CD4-positive, alpha-beta T cell (primary cell): ENCODE measurements around the gene CACNB3. TPM values are rescaled to one million over a fixed set of nuclear protein-coding genes. Genes with fewer than 3 reads are reported as not detected.

Source experiments
- ATAC-seq: fragments of 200-7000 bp; cut with Tn5 transposase; one replicate; pipeline ENCODE4 v1.10.0; 2022; ENCODE audit warnings: mild to moderate bottlenecking; ENCODE audit not compliant: poor library complexity
- CTCF ChIA-PET: fragments of 350-600 bp; sonication (Branson Sonifier 250); formaldehyde crosslinking; loops from one replicate; lab custom pipeline; 2021; ENCODE audit warnings: antibody characterized with exemption, inconsistent platforms; lab: Charles Lee
- POLR2A ChIA-PET: fragments of 350-600 bp; sonication (Branson Sonifier 250); formaldehyde crosslinking; loops from one replicate; lab custom pipeline; 2021; ENCODE audit warnings: antibody characterized with exemption, inconsistent platforms; lab: Charles Lee
- DNase-seq, 14 experiments: peaks; one replicate each; pipeline ENCODE4 v3.0.0-alpha.2; 2013 to 2020; ENCODE audit warnings: mixed read lengths in 2 of 14
- H3K27ac ChIP-seq, 2 donors: one replicate each; pipeline versions ENCODE4 v1.5.1 to v1.7.0; 2013; ENCODE audit warnings: low read length in 2 of 2, low read depth in 1 of 2, mild to moderate bottlenecking in 1 of 2
- H3K27me3 ChIP-seq, 2 experiments: 1 replicate in 1 of 2; 2 replicates in 1 of 2; pipeline versions ENCODE4 v1.6.1 to v1.7.0; 2013; ENCODE audit warnings: low read length in 2 of 2, control low read depth in 1 of 2, mild to moderate bottlenecking in 1 of 2, moderate library complexity in 1 of 2; ENCODE audit not compliant: insufficient read depth in 2 of 2, control insufficient read depth in 1 of 2
- H3K36me3 ChIP-seq: one replicate; pipeline ENCODE4 v1.6.1; 2013; ENCODE audit warnings: low read length, control low read depth; ENCODE audit not compliant: insufficient read depth
- H3K4me1 ChIP-seq: one replicate; pipeline ENCODE4 v1.6.1; 2013; ENCODE audit warnings: low read length, control low read depth; ENCODE audit not compliant: insufficient read depth
- H3K4me3 ChIP-seq: one replicate; pipeline ENCODE4 v1.5.1; 2013; ENCODE audit warnings: mild to moderate bottlenecking, low read length, moderate library complexity
- H3K9me3 ChIP-seq, 2 experiments: 1 replicate in 1 of 2; 2 replicates in 1 of 2; pipeline versions ENCODE4 v1.6.1 to v1.7.0; 2013; ENCODE audit warnings: low read length in 2 of 2, mild to moderate bottlenecking in 2 of 2, control low read depth in 1 of 2, moderate library complexity in 1 of 2; ENCODE audit not compliant: control insufficient read depth in 1 of 2, insufficient read depth in 1 of 2
- H3K27ac Mint-ChIP-seq: one replicate; pipeline ENCODE4 v1.8.0; 2020; ENCODE audit warnings: mixed read lengths
- H3K27me3 Mint-ChIP-seq: one replicate; pipeline ENCODE4 v1.8.0; 2021; ENCODE audit warnings: mixed read lengths
- H3K36me3 Mint-ChIP-seq: one replicate; pipeline ENCODE4 v1.8.0; 2021; ENCODE audit warnings: low read depth, mixed read lengths
- H3K4me1 Mint-ChIP-seq: one replicate; pipeline ENCODE4 v1.8.0; 2021; ENCODE audit warnings: low read depth, mixed read lengths
- H3K4me3 Mint-ChIP-seq: one replicate; pipeline ENCODE4 v1.8.0; 2020; ENCODE audit warnings: mild to moderate bottlenecking, mixed read lengths
- H3K9me3 Mint-ChIP-seq: one replicate; pipeline ENCODE4 v1.8.0; 2020; ENCODE audit warnings: mixed read lengths
- intact Hi-C, 2 experiments: fragments of 100-400 bp; cut with DNase I in 1 of 2; cut with micrococcal nuclease in 1 of 2; formaldehyde crosslinking; loops; one replicate each; pipeline versions ENCODE4 v1.15.1 to v1.9.0; 2023 to 2025; cut with DNase I, micrococcal nuclease
- total RNA-seq, 174 experiments: library from RNA in 2 of 174; stranded (reverse) in 2 of 174; gene quantifications; one replicate each; pipeline ENCODE4 v1.2.3 and lab custom pipeline; 2021 to 2026
- TF ChIP-seq, protein P1 (sequence below): fragments of 200-600 bp; IDR thresholded peaks from one replicate; pipeline ENCODE4 v1.8.0; 2022; ENCODE audit warnings: antibody characterized with exemption, mild to moderate bottlenecking

Gene CACNB3
- total RNA-seq, 2 experiments from 2014 or later: 3.9 to 5.7 TPM

GRCh38 chr12:48865281-48866051 is 47.2 kb downstream of the CACNB3 start, which contains the start of gene RND1:
TSS of gene RND1 (minus strand) at chr12:48865870. CDS start at chr12:48865767, 103 bp downstream.
- Mint-ChIP-seq H3K4me1 (peaks cover 28% of the 10 kb centered on the region), H3K9me3 (no peaks in the 10 kb centered on the region), H3K27me3 (peaks cover 35% of the 10 kb centered on the region), H3K27ac (peak within 1 kb of the TSS; percentile 72), H3K36me3 (no peaks in the 10 kb centered on the region), H3K4me3 (peak within 1 kb of the TSS; percentile 90)
- peak within 1 kb of the TSS; percentile 71 for H3K4me3 ChIP-seq
- H3K4me1 ChIP-seq: peaks cover 23% of the 10 kb centered on the region
- CTCF ChIA-PET: interaction anchor here (1.1 to 3.8 kb wide), 7 partner anchors 9 to 123 kb away, joined by 3 to 32 read pairs (median 7); partner anchors contain the start of gene WNT1
- no peaks in the 10 kb centered on the region for H3K9me3 ChIP-seq
- intact Hi-C loops: no loop called here
- DNase-seq: peak; percentile 67 to 95 (median 78)
- ATAC-seq: peak; percentile 96
- POLR2A ChIA-PET: interaction anchor here (0.9 to 2.5 kb wide), 12 partner anchors 9 to 131 kb away, joined by 3 to 60 read pairs (median 4); partner anchors contain the start of genes ARF3, DDX23 and FKBP11
- H3K36me3 ChIP-seq: no peaks in the 10 kb centered on the region
- peaks cover 20 to 30% of the 10 kb centered on the region in 2 experiments for H3K27me3 ChIP-seq
- TF ChIP-seq, protein P1, sequence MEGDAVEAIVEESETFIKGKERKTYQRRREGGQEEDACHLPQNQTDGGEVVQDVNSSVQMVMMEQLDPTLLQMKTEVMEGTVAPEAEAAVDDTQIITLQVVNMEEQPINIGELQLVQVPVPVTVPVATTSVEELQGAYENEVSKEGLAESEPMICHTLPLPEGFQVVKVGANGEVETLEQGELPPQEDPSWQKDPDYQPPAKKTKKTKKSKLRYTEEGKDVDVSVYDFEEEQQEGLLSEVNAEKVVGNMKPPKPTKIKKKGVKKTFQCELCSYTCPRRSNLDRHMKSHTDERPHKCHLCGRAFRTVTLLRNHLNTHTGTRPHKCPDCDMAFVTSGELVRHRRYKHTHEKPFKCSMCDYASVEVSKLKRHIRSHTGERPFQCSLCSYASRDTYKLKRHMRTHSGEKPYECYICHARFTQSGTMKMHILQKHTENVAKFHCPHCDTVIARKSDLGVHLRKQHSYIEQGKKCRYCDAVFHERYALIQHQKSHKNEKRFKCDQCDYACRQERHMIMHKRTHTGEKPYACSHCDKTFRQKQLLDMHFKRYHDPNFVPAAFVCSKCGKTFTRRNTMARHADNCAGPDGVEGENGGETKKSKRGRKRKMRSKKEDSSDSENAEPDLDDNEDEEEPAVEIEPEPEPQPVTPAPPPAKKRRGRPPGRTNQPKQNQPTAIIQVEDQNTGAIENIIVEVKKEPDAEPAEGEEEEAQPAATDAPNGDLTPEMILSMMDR: no peak
- peak within 1 kb of the TSS in 1 of 2 donors; percentile 25 for H3K27ac ChIP-seq

DNA sequence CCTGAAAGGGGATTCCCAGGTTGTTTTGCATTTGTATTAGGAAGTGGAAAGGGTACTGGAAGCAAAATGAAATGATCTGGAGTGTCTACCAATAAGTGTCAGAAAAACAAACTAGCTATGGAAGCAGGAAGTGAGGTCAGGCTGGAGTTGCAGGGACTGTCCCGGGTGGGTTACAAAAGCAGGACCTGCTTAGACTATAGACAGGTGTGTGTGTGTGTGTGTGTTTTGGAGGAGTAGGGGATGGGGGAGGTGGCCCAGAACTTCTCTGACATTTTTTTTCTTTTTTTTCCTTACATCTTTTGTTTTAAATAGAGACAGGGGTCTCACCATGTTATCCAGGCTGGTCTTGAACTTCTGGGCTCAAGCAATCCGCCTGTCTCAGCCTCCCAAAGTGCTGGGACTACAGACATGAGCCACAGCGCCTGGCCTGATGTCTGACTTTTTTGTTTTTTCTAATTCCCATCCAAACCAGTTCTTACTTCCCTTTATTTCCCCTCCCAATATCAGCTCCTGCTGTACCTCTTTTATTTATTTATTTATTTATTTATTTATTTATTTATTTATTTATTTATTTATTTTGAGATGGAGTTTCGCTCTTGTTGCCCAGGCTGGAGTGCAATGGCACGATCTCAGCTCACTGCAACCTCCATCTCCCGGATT is 47.9 kb downstream of the CACNB3 start:
- peak; percentile 45 for ATAC-seq
- no peaks in the 10 kb centered on the region for H3K36me3 Mint-ChIP-seq
- intact Hi-C loops: no loop called here
- TF ChIP-seq, protein P1: no peak
- CTCF ChIA-PET: interaction anchor here (1.4 to 3.8 kb wide), 6 partner anchors 10 to 122 kb away, joined by 4 to 32 read pairs (median 8); partner anchors contain the start of gene WNT1
- Histone ChIP-seq H3K4me3 (peak overlapping the region; percentile 71), H3K27ac (no peak overlapping the region), H3K36me3 (no peaks in the 10 kb centered on the region), H3K27me3 (peaks cover 20 to 26% of the 10 kb centered on the region in 2 experiments), H3K9me3 (no peaks in the 10 kb centered on the region), H3K4me1 (peaks cover 23% of the 10 kb centered on the region)
- no peak for DNase-seq
- H3K4me1 Mint-ChIP-seq: peaks cover 28% of the 10 kb centered on the region
- H3K4me3 Mint-ChIP-seq: peak overlapping the region; percentile 90
- peaks cover 34% of the 10 kb centered on the region for H3K27me3 Mint-ChIP-seq
- peak overlapping the region; percentile 72 for H3K27ac Mint-ChIP-seq
- POLR2A ChIA-PET: interaction anchor here (0.9 to 2.5 kb wide), 11 partner anchors 10 to 131 kb away, joined by 3 to 60 read pairs (median 4); partner anchors contain the start of genes ARF3, DDX23 and FKBP11
- no peaks in the 10 kb centered on the region for H3K9me3 Mint-ChIP-seq

DNA sequence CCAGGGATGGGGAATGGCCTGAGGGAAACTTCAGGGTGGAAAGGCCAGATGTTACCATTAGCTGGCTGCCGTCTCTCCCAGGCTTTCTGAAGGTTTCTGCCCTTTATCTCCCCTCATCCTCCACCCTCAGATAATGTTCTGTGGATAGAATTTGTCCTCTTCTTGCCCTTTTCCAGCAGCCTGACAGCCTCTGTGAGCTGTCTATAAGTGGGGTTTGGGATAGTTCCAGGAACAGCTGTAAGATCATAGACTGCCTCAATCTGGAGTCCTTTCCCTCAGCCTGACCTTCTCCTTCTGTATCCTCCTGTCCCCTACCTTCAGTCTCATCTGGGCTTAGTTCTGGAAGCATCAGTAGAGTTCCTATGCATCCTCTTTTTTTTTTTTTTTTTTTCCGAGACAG is 50.2 kb downstream of the CACNB3 start:
- intact Hi-C loops: no loop called here
- ATAC-seq (no peak), DNase-seq (no peak)
- Mint-ChIP-seq H3K4me1 (peaks cover 28% of the 10 kb centered on the region), H3K4me3 (no peak overlapping the region), H3K27ac (no peak overlapping the region), H3K36me3 (no peaks in the 10 kb centered on the region), H3K27me3 (peaks cover 11% of the 10 kb centered on the region), H3K9me3 (no peaks in the 10 kb centered on the region)
- no peaks in the 10 kb centered on the region for H3K36me3 ChIP-seq
- H3K27me3 ChIP-seq: peaks cover 7 to 8% of the 10 kb centered on the region in 2 experiments
- TF ChIP-seq, protein P1: no peak
- no peaks in the 10 kb centered on the region for H3K9me3 ChIP-seq
- no peak overlapping the region for H3K27ac ChIP-seq
- H3K4me1 ChIP-seq: peaks cover 23% of the 10 kb centered on the region
- CTCF ChIA-PET: no interaction called here
- POLR2A ChIA-PET: no interaction called here
- H3K4me3 ChIP-seq: no peak overlapping the region
